ENCODE results near the gene ZNF451.
A peak's percentile ranks its signal among the peaks of the same experiment; 100 is the strongest.
"Not testable (repeated sequence)": the region's sequence is repeated elsewhere in the genome, so short reads cannot be mapped to it uniquely, and the experiment has no call there.

Gene ZNF451

DNA sequence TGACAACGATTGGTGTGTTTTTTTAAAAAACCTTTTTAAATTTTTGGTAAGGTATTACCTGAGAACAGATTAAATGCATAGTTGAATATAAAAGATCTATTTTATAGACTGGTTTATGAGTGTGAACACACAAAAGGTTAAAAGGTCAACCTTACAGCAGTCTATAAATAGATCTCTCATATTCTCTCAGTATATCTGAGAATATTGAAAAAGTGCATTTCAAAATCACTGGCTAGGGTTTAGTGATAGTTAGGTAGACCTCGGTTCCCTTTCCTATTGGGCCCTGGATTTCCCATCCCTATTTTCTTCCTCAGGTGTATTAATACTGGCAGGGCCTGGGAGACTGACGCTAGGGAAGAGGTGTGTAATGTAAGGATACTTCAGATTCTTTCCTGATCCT is 723 bp upstream of the ZNF451 start:
- Histone ChIP-seq H3K36me3 (ENCODE audit: control insufficient read depth, insufficient read depth, low read length) (peaks cover 1% of the 10 kb centered on the region; the same call in 1 of the 2 replicates), H3K27me3 (replicated peaks; ENCODE audit: control insufficient read depth, insufficient read depth, low read length) (no peaks in the 10 kb centered on the region), H3K4me3 (replicated peaks; ENCODE audit: low read depth, low read length) (peak overlapping the region; percentile 48)
- no peak for DNase-seq (ENCODE audit: extremely low read depth, insufficient read length)
- TF ChIP-seq, protein P1, sequence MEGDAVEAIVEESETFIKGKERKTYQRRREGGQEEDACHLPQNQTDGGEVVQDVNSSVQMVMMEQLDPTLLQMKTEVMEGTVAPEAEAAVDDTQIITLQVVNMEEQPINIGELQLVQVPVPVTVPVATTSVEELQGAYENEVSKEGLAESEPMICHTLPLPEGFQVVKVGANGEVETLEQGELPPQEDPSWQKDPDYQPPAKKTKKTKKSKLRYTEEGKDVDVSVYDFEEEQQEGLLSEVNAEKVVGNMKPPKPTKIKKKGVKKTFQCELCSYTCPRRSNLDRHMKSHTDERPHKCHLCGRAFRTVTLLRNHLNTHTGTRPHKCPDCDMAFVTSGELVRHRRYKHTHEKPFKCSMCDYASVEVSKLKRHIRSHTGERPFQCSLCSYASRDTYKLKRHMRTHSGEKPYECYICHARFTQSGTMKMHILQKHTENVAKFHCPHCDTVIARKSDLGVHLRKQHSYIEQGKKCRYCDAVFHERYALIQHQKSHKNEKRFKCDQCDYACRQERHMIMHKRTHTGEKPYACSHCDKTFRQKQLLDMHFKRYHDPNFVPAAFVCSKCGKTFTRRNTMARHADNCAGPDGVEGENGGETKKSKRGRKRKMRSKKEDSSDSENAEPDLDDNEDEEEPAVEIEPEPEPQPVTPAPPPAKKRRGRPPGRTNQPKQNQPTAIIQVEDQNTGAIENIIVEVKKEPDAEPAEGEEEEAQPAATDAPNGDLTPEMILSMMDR (IDR thresholded peaks at IDR 0.05; ENCODE audit: insufficient read depth, low read length, poor library complexity, severe bottlenecking): no peak

GRCh38 chr6:57090458-57091067 is 575 bp downstream of the ZNF451 start:
- not testable (repeated sequence) for H3K4me3 ChIP-seq (replicated peaks; ENCODE audit: low read depth, low read length); H3K36me3 ChIP-seq (ENCODE audit: control insufficient read depth, insufficient read depth, low read length); H3K27me3 ChIP-seq (replicated peaks; ENCODE audit: control insufficient read depth, insufficient read depth, low read length); DNase-seq (ENCODE audit: extremely low read depth, insufficient read length)

DNA sequence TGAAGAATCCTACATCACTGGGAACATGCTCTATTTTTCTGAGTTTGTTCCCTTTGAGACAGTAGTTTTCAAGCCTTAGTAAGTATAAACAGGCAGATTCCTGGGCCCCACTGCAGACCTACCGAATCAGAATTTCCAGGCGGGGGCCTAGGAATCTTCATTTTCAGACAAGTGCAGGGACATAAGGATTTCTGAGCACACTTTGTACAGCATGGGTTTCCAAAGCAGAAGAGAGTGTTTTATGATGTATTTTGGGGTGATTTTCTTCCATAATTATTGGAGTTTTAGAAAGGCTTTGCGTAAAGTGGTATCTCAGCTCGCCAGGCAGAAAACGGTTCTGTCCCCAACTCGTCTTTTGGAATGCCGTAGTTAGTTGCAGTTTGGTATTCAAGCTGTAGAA is 1.4 kb downstream of the ZNF451 start:
- not testable (repeated sequence) for DNase-seq (ENCODE audit: extremely low read depth, insufficient read length); H3K27me3 ChIP-seq (replicated peaks; ENCODE audit: control insufficient read depth, insufficient read depth, low read length); H3K36me3 ChIP-seq (ENCODE audit: control insufficient read depth, insufficient read depth, low read length)
- peak overlapping the region; percentile 34 for H3K4me3 ChIP-seq (replicated peaks; ENCODE audit: low read depth, low read length)

- no peaks in the 10 kb centered on the region for H3K27me3 ChIP-seq (replicated peaks; ENCODE audit: control insufficient read depth, insufficient read depth, low read length)
- H3K36me3 ChIP-seq (ENCODE audit: control insufficient read depth, insufficient read depth, low read length): peaks cover 1% of the 10 kb centered on the region
- no peak overlapping the region for H3K4me3 ChIP-seq (replicated peaks; ENCODE audit: low read depth, low read length)
- no peak for DNase-seq (ENCODE audit: extremely low read depth, insufficient read length)
- TF ChIP-seq, protein P1 (IDR thresholded peaks at IDR 0.05; ENCODE audit: insufficient read depth, low read length, poor library complexity, severe bottlenecking): no peak
Observed at GRCh38 chr6:57094689-57095088, 4.7 kb downstream of the ZNF451 start.

GRCh38 chr6:57097596-57097995 is 7.6 kb downstream of the ZNF451 start:
- H3K36me3 ChIP-seq (ENCODE audit: control insufficient read depth, insufficient read depth, low read length): peaks cover 10% of the 10 kb centered on the region
- H3K4me3 ChIP-seq (replicated peaks; ENCODE audit: low read depth, low read length): no peak overlapping the region
- TF ChIP-seq, protein P1 (IDR thresholded peaks at IDR 0.05; ENCODE audit: insufficient read depth, low read length, poor library complexity, severe bottlenecking): no peak
- H3K27me3 ChIP-seq (replicated peaks; ENCODE audit: control insufficient read depth, insufficient read depth, low read length): no peaks in the 10 kb centered on the region
- DNase-seq (ENCODE audit: extremely low read depth, insufficient read length): no peak

DNA sequence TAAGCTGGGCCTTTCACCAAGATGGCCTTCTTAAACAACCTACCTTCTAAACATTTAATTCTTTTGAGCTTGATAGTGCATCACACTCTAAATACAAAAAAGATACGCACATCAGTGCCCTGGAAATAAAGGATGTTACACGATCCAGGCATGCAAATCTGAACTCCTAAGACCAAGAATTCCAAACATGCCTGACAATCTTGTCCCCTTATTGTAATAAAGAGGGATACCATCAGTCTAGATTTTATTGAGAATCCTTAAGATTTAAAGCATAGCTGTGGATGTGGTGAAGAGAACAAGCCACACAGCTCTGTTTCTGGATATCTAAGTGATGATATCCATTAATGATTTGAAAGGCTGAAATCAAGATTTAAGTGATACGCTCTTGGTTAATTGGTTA is 13.0 kb downstream of the ZNF451 start:
- Histone ChIP-seq H3K36me3 (ENCODE audit: control insufficient read depth, insufficient read depth, low read length) (peaks cover 10% of the 10 kb centered on the region), H3K4me3 (replicated peaks; ENCODE audit: low read depth, low read length) (no peak overlapping the region), H3K27me3 (replicated peaks; ENCODE audit: control insufficient read depth, insufficient read depth, low read length) (no peaks in the 10 kb centered on the region)
- TF ChIP-seq, protein P1 (IDR thresholded peaks at IDR 0.05; ENCODE audit: insufficient read depth, low read length, poor library complexity, severe bottlenecking): no peak
- DNase-seq (ENCODE audit: extremely low read depth, insufficient read length): no peak

- Histone ChIP-seq H3K4me3 (replicated peaks; ENCODE audit: low read depth, low read length) (no peak overlapping the region), H3K36me3 (ENCODE audit: control insufficient read depth, insufficient read depth, low read length) (peaks cover 10% of the 10 kb centered on the region), H3K27me3 (replicated peaks; ENCODE audit: control insufficient read depth, insufficient read depth, low read length) (no peaks in the 10 kb centered on the region)
- DNase-seq (ENCODE audit: extremely low read depth, insufficient read length): no peak
- TF ChIP-seq, protein P1 (IDR thresholded peaks at IDR 0.05; ENCODE audit: insufficient read depth, low read length, poor library complexity, severe bottlenecking): no peak
Observed at GRCh38 chr6:57104336-57104735, 14.3 kb downstream of the ZNF451 start.

Data from GM06990 (cell line).